ENCODE data around the gene MACROD2. TPM values are rescaled to one million over a fixed set of nuclear protein-coding genes. Genes with fewer than 3 reads are reported as not detected.
A peak's percentile ranks its signal among the peaks of the same experiment; 100 is the strongest.

Gene MACROD2
- total RNA-seq, 1 donor from 2014 or later: 1.6 TPM

DNA sequence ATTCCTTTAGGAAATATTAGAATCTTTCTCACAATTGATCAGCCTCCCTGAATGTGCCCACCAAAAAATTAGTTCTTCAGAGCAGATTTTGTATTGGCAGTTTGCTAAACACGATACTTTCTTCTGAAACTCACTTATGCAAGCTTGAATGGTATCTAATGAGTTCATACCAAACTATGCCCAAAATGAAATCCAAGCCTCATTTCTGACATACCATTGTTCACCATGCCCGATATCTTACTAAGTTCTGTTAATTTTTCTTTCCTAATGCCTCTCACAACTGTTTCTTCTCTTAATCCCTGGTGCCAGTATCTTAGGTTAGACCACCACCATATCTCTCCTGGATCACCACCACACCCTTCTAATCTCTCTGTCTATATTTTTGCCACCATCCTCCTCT is 1822.0 kb downstream of the MACROD2 start:
- FAIRE-seq (no peak), DNase-seq (ENCODE audit: low read depth) (no peak)
- TF ChIP-seq, protein P1, sequence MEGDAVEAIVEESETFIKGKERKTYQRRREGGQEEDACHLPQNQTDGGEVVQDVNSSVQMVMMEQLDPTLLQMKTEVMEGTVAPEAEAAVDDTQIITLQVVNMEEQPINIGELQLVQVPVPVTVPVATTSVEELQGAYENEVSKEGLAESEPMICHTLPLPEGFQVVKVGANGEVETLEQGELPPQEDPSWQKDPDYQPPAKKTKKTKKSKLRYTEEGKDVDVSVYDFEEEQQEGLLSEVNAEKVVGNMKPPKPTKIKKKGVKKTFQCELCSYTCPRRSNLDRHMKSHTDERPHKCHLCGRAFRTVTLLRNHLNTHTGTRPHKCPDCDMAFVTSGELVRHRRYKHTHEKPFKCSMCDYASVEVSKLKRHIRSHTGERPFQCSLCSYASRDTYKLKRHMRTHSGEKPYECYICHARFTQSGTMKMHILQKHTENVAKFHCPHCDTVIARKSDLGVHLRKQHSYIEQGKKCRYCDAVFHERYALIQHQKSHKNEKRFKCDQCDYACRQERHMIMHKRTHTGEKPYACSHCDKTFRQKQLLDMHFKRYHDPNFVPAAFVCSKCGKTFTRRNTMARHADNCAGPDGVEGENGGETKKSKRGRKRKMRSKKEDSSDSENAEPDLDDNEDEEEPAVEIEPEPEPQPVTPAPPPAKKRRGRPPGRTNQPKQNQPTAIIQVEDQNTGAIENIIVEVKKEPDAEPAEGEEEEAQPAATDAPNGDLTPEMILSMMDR (IDR thresholded peaks at IDR 0.05; ENCODE audit: insufficient read depth, low read length, severe bottlenecking): no peak
- Histone ChIP-seq H3K27me3 (ENCODE audit: control insufficient read depth, insufficient read depth, low read length) (no peaks in the 10 kb centered on the region), H3K36me3 (ENCODE audit: control insufficient read depth, insufficient read depth, low read length) (no peaks in the 10 kb centered on the region), H3K4me3 (ENCODE audit: low read depth, low read length) (no peak overlapping the region)

DNA sequence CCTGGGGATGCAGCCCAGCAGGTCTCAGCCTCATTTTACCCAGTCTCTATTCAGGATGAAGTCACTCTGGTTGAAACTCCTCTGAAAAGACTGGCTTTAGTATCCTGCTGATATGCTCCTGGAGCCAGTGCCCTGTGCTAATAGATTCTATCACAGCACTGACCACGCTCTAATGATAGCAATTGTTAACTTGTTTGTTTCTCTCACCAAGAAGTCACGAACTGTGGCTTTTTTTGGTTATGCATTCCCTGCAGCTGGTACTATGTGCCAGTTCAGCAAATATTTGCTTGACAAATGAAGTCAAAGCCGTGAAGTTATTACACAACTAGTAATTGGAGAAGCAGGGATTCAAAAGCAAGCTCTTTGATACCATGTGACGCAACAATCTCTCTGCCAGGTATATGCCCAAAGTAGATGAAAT is 1823.3 kb downstream of the MACROD2 start:
- H3K4me3 ChIP-seq (ENCODE audit: low read depth, low read length): no peak overlapping the region
- TF ChIP-seq, protein P1 (IDR thresholded peaks at IDR 0.05; ENCODE audit: insufficient read depth, low read length, severe bottlenecking): no peak
- no peaks in the 10 kb centered on the region for H3K36me3 ChIP-seq (ENCODE audit: control insufficient read depth, insufficient read depth, low read length)
- peak; percentile 84 for DNase-seq (ENCODE audit: low read depth)
- FAIRE-seq: peak; percentile 85
- no peaks in the 10 kb centered on the region for H3K27me3 ChIP-seq (ENCODE audit: control insufficient read depth, insufficient read depth, low read length)

DNA sequence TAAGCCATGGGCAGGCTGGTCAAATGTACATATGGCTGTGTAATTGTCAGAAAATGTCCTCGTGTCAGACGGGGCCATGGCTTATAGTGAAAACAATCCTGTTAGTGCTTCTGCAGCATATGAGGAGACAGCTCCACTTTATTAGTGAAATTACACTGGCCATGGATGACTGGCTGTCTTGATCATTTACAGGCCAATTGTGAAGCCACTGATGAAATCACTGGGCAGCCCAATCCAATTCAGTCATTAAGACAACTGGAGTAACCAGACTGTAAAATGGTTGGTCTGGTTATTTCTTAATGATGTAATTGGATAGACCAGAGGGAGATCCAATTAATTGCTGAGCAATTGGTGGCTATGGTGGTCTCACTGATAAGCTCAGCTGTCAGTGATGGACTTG is 1828.4 kb downstream of the MACROD2 start:
- no peak for FAIRE-seq
- TF ChIP-seq, protein P1 (IDR thresholded peaks at IDR 0.05; ENCODE audit: insufficient read depth, low read length, severe bottlenecking): no peak
- DNase-seq (ENCODE audit: low read depth): no peak
- H3K4me3 ChIP-seq (ENCODE audit: low read depth, low read length): no peak overlapping the region
- H3K36me3 ChIP-seq (ENCODE audit: control insufficient read depth, insufficient read depth, low read length): no peaks in the 10 kb centered on the region
- H3K27me3 ChIP-seq (ENCODE audit: control insufficient read depth, insufficient read depth, low read length): no peaks in the 10 kb centered on the region

DNA sequence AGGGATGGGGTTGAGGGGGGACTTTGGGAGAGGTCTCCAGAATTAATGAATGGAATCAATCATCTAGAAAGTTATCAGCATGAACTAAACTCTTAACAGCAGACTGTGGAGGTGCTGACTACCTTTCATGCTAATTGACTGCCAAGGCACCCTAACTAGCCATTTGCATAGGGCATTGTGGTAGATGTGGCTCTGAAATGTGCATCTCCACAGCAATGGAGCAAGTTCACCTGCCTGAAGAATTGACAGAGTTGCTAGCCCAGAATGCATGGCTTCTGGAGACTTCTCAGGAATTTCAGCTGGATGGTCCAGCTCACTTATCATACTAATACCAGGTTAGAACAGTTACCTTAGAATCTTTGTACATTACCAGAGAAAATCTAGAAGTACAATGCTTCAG is 1832.3 kb downstream of the MACROD2 start:
- no peak for FAIRE-seq
- TF ChIP-seq, protein P1 (IDR thresholded peaks at IDR 0.05; ENCODE audit: insufficient read depth, low read length, severe bottlenecking): no peak
- DNase-seq (ENCODE audit: low read depth): no peak
- Histone ChIP-seq H3K27me3 (ENCODE audit: control insufficient read depth, insufficient read depth, low read length) (no peaks in the 10 kb centered on the region), H3K36me3 (ENCODE audit: control insufficient read depth, insufficient read depth, low read length) (no peaks in the 10 kb centered on the region), H3K4me3 (ENCODE audit: low read depth, low read length) (no peak overlapping the region)

DNA sequence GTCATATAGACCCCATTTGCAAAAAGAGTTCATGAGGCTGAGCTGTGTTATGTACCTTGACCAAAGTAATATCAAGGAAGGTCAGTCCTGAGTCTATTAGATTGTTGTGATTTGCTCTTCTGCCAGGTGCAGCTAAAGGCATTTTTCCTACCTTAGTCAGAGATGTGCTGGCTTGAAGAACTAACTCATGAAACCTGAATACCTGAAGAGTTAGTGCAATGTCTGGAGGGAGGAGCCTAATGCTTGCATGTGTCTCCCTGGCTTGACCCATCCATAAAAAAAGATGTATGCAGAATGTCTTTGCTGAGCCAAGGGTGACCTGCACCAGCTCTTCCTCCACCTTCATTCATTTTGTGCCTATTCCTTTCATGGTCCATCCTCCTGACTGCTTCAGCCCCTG is 1835.9 kb downstream of the MACROD2 start:
- TF ChIP-seq, protein P1 (IDR thresholded peaks at IDR 0.05; ENCODE audit: insufficient read depth, low read length, severe bottlenecking): no peak
- H3K27me3 ChIP-seq (ENCODE audit: control insufficient read depth, insufficient read depth, low read length): no peaks in the 10 kb centered on the region
- H3K4me3 ChIP-seq (ENCODE audit: low read depth, low read length): no peak overlapping the region
- FAIRE-seq: peak; percentile 93
- no peaks in the 10 kb centered on the region for H3K36me3 ChIP-seq (ENCODE audit: control insufficient read depth, insufficient read depth, low read length)
- DNase-seq (ENCODE audit: low read depth): peak; percentile 88

DNA sequence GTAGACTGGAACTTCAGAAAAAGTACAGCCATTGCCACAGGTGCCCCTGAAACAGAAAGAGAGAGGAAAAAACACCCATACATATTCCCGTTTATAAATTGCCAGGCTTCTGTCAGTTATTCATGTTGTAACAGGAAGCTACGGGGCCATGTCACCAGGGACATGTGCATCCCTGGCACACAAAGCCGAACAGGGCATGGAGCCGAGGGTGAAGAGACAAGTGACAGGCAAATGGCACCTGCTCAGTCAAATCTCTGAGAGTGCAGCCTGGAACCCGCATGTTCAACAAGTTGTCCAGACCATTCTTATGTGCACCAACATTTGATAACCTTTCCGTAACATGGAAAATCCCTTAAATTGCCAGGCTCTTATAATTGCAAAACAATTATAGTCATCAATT is 1837.2 kb downstream of the MACROD2 start:
- FAIRE-seq (no peak), DNase-seq (ENCODE audit: low read depth) (no peak)
- TF ChIP-seq, protein P1 (IDR thresholded peaks at IDR 0.05; ENCODE audit: insufficient read depth, low read length, severe bottlenecking): no peak
- Histone ChIP-seq H3K4me3 (ENCODE audit: low read depth, low read length) (no peak overlapping the region), H3K36me3 (ENCODE audit: control insufficient read depth, insufficient read depth, low read length) (no peaks in the 10 kb centered on the region), H3K27me3 (ENCODE audit: control insufficient read depth, insufficient read depth, low read length) (no peaks in the 10 kb centered on the region)

Data from bronchial epithelial cell (primary cell).